ENCODE measurements around the gene SELENOF. TPM values are rescaled to one million over a fixed set of nuclear protein-coding genes. Genes with fewer than 3 reads are reported as not detected.
A peak's percentile ranks its signal among the peaks of the same experiment; 100 is the strongest.

The SELENOF gene
- total RNA-seq, 2 experiments from 2014 or later = 115 to 131 TPM

GRCh38 chr1:86933562-86934377 is 19.8 kb upstream of the SELENOF start:
- H3K4me3 Mint-ChIP-seq = no peak overlapping the region
- no peaks in the 10 kb centered on the region for H3K36me3 Mint-ChIP-seq (ENCODE audit: low read depth)
- H3K9me3 Mint-ChIP-seq = no peaks in the 10 kb centered on the region
- ChIA-PET CTCF (interaction anchor here (0.8 to 1.6 kb wide), 4 partner anchors 15 to 151 kb away, joined by 3 to 4 read pairs (median 3); no protein-coding TSS in a partner anchor), POLR2A (no interaction called here)
- TF ChIP-seq, protein P1, sequence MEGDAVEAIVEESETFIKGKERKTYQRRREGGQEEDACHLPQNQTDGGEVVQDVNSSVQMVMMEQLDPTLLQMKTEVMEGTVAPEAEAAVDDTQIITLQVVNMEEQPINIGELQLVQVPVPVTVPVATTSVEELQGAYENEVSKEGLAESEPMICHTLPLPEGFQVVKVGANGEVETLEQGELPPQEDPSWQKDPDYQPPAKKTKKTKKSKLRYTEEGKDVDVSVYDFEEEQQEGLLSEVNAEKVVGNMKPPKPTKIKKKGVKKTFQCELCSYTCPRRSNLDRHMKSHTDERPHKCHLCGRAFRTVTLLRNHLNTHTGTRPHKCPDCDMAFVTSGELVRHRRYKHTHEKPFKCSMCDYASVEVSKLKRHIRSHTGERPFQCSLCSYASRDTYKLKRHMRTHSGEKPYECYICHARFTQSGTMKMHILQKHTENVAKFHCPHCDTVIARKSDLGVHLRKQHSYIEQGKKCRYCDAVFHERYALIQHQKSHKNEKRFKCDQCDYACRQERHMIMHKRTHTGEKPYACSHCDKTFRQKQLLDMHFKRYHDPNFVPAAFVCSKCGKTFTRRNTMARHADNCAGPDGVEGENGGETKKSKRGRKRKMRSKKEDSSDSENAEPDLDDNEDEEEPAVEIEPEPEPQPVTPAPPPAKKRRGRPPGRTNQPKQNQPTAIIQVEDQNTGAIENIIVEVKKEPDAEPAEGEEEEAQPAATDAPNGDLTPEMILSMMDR (IDR thresholded peaks at IDR 0.05) = no peak
- intact Hi-C loops (cut with micrococcal nuclease) = no loop called here
- peak overlapping the region; percentile 40 for H3K27ac Mint-ChIP-seq
- no peaks in the 10 kb centered on the region for H3K27me3 Mint-ChIP-seq
- DNase-seq (no peak), ATAC-seq (no peak)
- H3K4me1 Mint-ChIP-seq (ENCODE audit: low read depth) = peaks cover 29% of the 10 kb centered on the region

DNA sequence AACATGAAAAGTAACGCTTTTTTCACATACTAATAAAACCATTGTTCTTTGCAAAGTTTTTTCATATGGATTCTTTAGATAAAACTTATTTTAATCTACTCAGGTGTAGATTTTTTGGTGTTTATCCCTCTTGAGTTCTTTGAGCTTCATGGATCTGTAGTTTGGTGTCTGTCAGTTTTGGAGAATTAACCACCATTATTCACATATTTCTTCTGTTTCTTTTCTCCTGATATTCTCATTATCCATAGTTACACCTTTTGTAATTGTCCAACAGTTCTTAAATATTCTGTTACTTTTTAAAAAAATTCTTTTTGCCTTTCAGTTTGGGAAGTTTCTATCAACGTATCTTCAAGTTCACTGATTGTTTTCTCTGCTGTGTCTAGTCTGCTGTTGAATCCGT is 19.1 kb upstream of the SELENOF start:
- CTCF ChIA-PET = interaction anchor here (1.6 kb wide), 1 partner anchor 17 kb away, joined by 3 read pairs; no protein-coding TSS in a partner anchor
- Mint-ChIP-seq H3K27ac (no peak overlapping the region), H3K4me3 (no peak overlapping the region), H3K9me3 (no peaks in the 10 kb centered on the region), H3K27me3 (no peaks in the 10 kb centered on the region), H3K4me1 (ENCODE audit: low read depth) (peaks cover 27% of the 10 kb centered on the region), H3K36me3 (ENCODE audit: low read depth) (no peaks in the 10 kb centered on the region)
- DNase-seq (no peak), ATAC-seq (no peak)
- TF ChIP-seq, protein P1 (IDR thresholded peaks at IDR 0.05) = no peak
- POLR2A ChIA-PET = no interaction called here
- intact Hi-C loops (cut with micrococcal nuclease) = no loop called here

GRCh38 chr1:86928819-86929218 is 14.9 kb upstream of the SELENOF start:
- CTCF ChIA-PET = interaction anchor here (1.0 kb wide), 1 partner anchor 40 kb away, joined by 3 read pairs; no protein-coding TSS in a partner anchor
- Mint-ChIP-seq H3K27me3 (no peaks in the 10 kb centered on the region), H3K4me1 (ENCODE audit: low read depth) (peaks cover 27% of the 10 kb centered on the region), H3K36me3 (ENCODE audit: low read depth) (peaks cover 16% of the 10 kb centered on the region), H3K27ac (no peak overlapping the region), H3K4me3 (no peak overlapping the region), H3K9me3 (peaks cover 14% of the 10 kb centered on the region)
- ATAC-seq (no peak), DNase-seq (no peak)
- POLR2A ChIA-PET = no interaction called here
- TF ChIP-seq, protein P1 (IDR thresholded peaks at IDR 0.05) = no peak
- intact Hi-C loops (cut with micrococcal nuclease) = no loop called here

GRCh38 chr1:86926883-86927282 is 13.0 kb upstream of the SELENOF start:
- peaks cover 13% of the 10 kb centered on the region for H3K4me1 Mint-ChIP-seq (ENCODE audit: low read depth)
- no peak overlapping the region for H3K27ac Mint-ChIP-seq
- no peak for ATAC-seq
- intact Hi-C loops (cut with micrococcal nuclease) = no loop called here
- H3K4me3 Mint-ChIP-seq = no peak overlapping the region
- DNase-seq = no peak
- CTCF ChIA-PET = no interaction called here
- peaks cover 24% of the 10 kb centered on the region for H3K9me3 Mint-ChIP-seq
- peaks cover 24% of the 10 kb centered on the region for H3K36me3 Mint-ChIP-seq (ENCODE audit: low read depth)
- no peaks in the 10 kb centered on the region for H3K27me3 Mint-ChIP-seq
- POLR2A ChIA-PET = no interaction called here
- TF ChIP-seq, protein P1 (IDR thresholded peaks at IDR 0.05) = no peak

DNA sequence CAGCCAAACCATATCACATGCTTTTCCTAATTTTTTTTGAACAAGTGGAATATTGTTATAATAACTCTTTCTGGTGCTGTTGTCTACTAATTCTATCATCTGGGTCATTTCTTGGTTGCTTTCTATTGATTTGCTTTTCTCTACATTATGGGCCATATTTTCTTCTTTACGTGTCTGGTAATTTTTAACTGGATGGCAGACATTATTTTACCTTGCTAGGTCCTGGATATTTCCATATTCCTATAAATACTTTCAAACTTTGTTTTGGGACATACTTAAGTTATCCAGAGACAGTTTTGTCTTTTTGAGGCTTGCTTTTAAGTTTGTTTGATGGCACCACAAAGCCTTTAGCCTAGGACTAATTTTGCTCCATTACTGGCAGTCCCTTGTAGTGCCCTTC is 11.8 kb upstream of the SELENOF start:
- intact Hi-C loops (cut with micrococcal nuclease) = no loop called here
- no peak overlapping the region for H3K27ac Mint-ChIP-seq
- TF ChIP-seq, protein P1 (IDR thresholded peaks at IDR 0.05) = no peak
- ChIA-PET CTCF (no interaction called here), POLR2A (interaction anchor here (0.7 kb wide), 1 partner anchor 498 kb away, joined by 3 read pairs; no protein-coding TSS in a partner anchor)
- DNase-seq (no peak), ATAC-seq (no peak)
- H3K36me3 Mint-ChIP-seq (ENCODE audit: low read depth) = peaks cover 24% of the 10 kb centered on the region
- H3K27me3 Mint-ChIP-seq = no peaks in the 10 kb centered on the region
- H3K4me1 Mint-ChIP-seq (ENCODE audit: low read depth) = peaks cover 13% of the 10 kb centered on the region
- H3K4me3 Mint-ChIP-seq = no peak overlapping the region
- peaks cover 32% of the 10 kb centered on the region for H3K9me3 Mint-ChIP-seq
